Measurements from ENCODE around the gene THEM5. TPM values are rescaled to one million over a fixed set of nuclear protein-coding genes. Genes with fewer than 3 reads are reported as not detected.

THEM5 gene
- total RNA-seq, 1 donor from 2014 or later = not detected

DNA sequence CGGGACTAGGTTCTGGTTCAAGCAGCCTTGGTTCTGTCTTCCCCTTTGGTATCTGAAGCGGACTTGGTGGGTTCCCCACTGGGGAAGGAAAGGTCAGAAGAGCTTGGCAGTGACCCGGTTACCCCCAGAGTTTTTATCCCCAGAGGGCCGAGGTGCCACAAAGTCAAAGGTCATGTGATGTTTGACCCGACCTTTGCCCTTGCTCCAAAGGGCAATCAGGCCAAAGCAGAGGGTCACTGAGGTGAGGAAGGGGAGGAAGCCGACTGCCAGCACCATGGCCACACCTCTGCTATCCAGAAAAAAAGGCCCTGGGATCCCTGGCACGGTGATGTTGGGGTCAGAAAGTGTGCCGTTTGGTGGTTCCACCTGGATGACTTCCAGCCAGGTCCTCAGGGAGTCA, 52.7 kb downstream of the THEM5 start:
- no peak for DNase-seq (ENCODE audit: low read depth)

DNA sequence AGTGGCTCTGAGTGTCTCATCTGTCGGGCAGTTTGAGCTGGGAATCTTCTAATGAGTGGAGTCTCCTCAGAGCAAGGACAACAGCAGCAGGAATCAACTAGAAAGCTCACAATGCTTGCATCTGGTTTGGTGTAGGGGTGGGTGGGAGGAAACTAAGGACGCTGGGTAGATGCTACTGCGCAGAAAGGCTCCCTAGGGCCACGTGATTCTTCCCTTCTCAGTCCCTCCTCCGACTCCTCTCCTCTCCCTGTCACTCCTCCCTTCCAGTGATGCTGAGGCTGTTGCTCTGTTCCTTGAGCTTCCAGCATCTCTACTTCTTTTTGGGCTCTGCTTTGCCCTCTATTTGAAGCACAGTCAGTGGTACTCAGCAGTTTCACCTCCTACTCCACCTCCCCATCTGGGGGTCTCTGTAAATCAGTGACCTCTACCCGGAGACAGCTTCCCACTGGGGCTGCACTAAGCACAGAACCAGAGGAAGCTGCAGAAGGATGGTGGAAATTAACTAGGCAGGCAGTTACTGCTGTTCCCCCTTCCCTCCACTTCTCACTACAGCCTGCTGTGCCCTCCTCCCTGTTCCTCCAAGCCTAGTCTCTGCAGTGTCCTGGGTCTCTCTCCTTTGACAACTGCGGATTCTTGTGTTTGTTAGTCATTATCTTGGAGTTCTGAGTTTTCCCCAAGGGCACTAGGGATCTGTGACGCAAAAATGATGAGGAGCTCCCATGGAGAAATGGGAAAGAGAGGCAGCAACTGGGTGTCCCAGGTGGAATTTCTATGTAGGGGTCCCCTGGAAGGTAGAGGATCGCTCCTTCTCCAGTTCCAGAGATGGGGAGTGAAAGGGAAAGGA, 54.1 kb downstream of the THEM5 start:
- no peak for DNase-seq (ENCODE audit: low read depth)

DNA sequence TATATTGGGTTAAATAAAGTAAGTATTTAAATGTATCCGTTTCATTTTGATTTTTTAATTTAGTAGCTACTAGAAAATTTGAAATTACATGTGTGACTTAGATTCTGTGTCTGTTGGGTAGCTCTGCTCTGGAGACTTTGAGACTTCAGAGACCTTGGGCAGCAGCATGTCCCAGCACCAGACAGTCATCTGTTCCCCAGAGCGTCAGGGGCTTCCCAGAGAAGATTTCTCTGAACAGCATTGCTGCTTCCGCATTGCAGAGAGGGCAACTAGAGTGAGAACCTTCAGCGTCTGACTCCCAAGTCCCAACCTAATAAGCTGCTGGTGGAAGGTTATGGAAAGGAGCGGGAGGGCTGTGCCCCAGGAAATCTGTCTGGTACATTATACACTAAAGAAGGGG, 54.9 kb downstream of the THEM5 start:
- no peak for DNase-seq (ENCODE audit: low read depth)

Other genes starting within 250 kb of the THEM5 start
- 20.3 and 70.1 TPM in 2 replicates for gene SNX27, start 241.7 kb downstream of the THEM5 start, total RNA-seq
- gene CELF3, start 136.9 kb downstream of the THEM5 start, total RNA-seq = not detected in 2 replicates
- not detected in 2 replicates for gene RIIAD1, start 132.2 kb downstream of the THEM5 start, total RNA-seq
- 48.3 and 114 TPM in 2 replicates for gene MRPL9, start 90.2 kb downstream of the THEM5 start, total RNA-seq
- gene TDRKH, start 63.2 kb downstream of the THEM5 start, total RNA-seq = 9.7 and 10.9 TPM in 2 replicates
- gene LINGO4, start 48.3 kb downstream of the THEM5 start, total RNA-seq = under 0.01 TPM in 1 of 2 replicates, not detected in the other
- 2.1 and 3.9 TPM in 2 replicates for gene RORC, start 21.9 kb downstream of the THEM5 start, total RNA-seq
- not detected in 2 replicates for gene C2CD4D, start 13.9 kb downstream of the THEM5 start, total RNA-seq
- gene THEM4, start 55.8 kb upstream of the THEM5 start, total RNA-seq = 9.9 and 19.8 TPM in 2 replicates
- 221 and 239 TPM in 2 replicates for gene S100A10, start 140.1 kb upstream of the THEM5 start, total RNA-seq
- 57.5 and 77.9 TPM in 2 replicates for gene S100A11, start 183.3 kb upstream of the THEM5 start, total RNA-seq
- not detected in 2 replicates for gene TCHHL1, start 235.4 kb upstream of the THEM5 start, total RNA-seq